ENCODE measurements around the gene IWS1.
"Not testable (repeated sequence)": the region's sequence is repeated elsewhere in the genome, so short reads cannot be mapped to it uniquely, and the experiment has no call there.

The IWS1 gene

GRCh38 chr2:127527001-127527804 is 914 bp upstream of the IWS1 start:
- DNase-seq (ENCODE audit: low read depth) = no peak

GRCh38 chr2:127525691-127526131 is 578 bp downstream of the IWS1 start:
- DNase-seq (ENCODE audit: low read depth) = no peak

- not testable (repeated sequence) for DNase-seq (ENCODE audit: low read depth)
Observed at GRCh38 chr2:127524198-127524834, 2.0 kb downstream of the IWS1 start.

- DNase-seq (ENCODE audit: low read depth) = no peak
Observed at GRCh38 chr2:127523269-127523939, 2.9 kb downstream of the IWS1 start.

DNA sequence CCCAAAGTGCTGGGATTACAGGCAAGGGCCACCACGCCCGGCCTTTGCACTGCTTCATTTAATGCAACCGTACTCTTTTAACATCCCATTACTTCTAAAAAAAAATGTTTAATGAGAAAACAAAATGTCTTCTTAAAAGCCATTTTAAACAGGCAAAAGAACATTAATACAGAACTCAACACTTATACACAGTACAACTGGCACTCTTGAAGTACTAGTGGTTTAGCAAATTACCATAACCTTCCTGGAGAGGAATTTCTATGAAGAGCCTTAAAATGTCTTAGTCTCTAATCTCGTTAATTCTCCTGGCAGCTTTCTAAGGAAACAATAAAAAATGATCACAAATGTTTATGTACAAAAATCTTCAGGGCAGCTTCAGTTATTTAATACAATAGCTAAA is 5.9 kb downstream of the IWS1 start:
- no peak for DNase-seq (ENCODE audit: low read depth)

DNA sequence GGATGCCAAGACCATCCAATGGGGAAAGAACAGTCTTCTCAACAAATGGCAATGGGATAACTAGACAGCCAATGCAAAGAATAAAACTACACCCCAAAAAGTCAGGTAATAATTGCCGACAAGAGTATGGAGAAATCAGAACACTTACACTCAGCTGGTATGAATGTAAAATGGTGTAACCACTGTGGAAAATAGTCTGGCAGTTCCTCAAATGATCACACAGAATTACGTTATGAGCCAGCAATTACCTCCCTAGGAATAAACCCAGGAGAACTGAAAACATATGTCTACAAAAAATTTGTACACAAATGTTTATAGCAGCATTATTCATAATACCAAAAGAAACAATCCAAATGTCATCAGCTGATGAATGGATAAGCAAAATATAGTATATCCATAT is 8.8 kb downstream of the IWS1 start:
- DNase-seq (ENCODE audit: low read depth) = no peak

GRCh38 chr2:127516041-127516762 is 10.1 kb downstream of the IWS1 start:
- no peak for DNase-seq (ENCODE audit: low read depth)

- DNase-seq (ENCODE audit: low read depth) = no peak
Observed at GRCh38 chr2:127515383-127515915, 10.8 kb downstream of the IWS1 start.

DNA sequence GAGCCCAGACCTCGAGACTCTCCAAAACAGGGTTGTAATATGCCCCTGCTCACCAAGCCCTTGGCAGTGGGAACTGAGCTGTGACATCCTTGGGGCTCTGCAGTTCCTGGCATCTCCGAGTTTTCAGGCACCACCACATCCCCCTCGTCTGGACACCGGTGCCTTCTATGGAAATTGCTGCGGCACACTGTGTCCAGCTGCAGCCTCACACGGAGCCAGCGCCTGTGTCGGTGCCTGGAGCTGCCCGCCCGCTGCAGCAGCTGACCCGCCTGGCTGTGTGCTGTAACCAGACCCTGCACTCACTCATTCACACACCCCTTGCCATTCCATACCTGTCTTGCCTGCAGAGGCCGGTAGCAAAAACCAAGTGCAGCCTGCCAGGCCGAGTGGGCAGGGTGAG is 11.8 kb downstream of the IWS1 start:
- no peak for DNase-seq (ENCODE audit: low read depth)

DNA sequence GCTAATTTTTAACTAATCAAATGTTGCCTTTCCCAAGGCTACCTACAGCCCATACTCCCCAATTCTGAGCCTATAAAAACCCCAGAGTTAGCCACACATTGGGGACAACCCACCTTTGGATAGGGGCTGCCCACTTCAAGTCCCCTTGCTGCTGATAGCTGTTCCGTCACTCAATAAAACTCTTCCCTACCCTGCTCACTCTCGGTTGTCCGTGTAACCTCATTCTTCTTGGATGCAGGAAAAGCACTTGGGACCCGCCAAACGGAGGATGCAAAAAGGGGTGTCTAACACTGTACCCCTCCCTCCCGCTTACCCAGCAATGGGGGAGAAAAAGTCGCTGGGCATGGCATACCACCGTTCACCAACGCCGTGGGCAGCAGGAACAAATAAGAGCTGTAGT is 12.2 kb downstream of the IWS1 start:
- no peak for DNase-seq (ENCODE audit: low read depth)

DNA sequence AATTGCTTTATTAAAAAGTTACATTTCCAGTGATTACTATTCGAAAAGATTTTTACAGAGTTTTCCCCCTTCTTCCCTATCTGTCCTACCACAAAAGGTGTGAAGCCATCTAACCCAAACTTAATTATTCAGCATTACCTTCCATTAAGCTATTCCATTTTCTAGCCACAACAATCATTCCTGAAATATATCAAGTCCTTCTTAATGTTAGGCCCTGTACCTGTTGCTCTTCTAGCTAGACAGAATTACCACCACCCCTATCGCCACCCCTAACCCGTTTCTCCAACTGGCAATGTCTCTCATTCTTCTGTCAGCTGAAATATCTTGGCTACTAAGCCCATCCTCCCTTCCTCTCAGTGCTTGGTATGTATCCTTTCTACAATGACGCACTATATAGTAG is 13.9 kb downstream of the IWS1 start:
- no peak for DNase-seq (ENCODE audit: low read depth)

DNA sequence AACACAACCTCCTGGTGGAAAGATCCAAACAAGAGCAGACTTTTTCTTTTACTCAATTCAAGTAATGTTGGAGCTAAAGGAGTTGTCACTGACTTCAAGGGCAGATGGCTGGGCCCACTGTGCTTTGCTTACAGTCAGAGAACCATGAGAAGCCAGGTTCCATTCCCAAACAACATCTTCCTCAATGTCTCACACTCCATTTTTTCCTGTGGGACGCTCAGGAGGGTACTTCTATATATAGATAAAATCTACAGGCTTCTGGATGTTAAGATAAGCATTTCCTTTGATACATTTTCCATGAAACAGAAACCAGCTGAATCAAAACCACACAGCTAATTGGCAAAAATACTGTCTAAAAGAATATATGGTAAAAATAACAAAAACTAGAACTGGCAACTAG is 14.4 kb downstream of the IWS1 start:
- no peak for DNase-seq (ENCODE audit: low read depth)

- no peak for DNase-seq (ENCODE audit: low read depth)
Observed at GRCh38 chr2:127511090-127511695, 15.1 kb downstream of the IWS1 start.

DNA sequence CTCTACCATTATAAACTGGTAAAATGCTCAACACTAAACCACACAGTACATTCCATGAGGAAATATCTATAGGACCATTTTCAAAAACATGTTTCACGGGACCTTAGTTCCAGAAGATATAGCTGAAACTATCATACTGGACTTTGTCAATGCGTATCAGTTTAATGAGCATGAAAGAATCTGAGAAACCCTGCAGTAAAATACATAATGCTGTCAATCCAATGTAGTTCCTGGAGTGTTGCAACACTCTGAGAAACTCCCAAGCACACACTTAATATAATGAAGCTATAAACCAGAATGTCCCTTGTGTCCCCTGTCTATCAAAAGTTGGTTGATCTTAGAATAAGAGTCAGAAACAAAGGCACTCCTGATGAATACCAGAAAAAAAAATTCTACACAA is 16.2 kb downstream of the IWS1 start:
- no peak for DNase-seq (ENCODE audit: low read depth)

DNA sequence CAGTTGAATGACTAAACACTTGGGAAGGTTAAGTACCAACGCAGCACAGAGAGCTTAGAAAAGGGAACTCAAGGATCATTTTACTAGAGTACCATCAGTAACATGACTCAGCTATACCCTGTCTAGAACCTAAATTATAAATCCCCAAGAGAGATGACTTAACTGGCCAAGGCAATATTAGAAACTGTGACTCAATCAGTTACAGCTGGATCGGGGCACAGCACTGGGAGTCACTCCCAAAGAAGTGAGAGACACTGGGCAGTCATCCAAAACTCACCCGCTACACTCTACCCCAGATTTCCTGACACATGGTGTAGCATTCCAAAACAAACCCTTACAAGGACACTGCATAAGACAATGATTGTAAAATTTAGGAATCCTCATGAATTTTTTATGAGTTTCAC is 17.7 kb downstream of the IWS1 start:
- no peak for DNase-seq (ENCODE audit: low read depth)

GRCh38 chr2:127508023-127508630 is 18.2 kb downstream of the IWS1 start:
- no peak for DNase-seq (ENCODE audit: low read depth)

DNA sequence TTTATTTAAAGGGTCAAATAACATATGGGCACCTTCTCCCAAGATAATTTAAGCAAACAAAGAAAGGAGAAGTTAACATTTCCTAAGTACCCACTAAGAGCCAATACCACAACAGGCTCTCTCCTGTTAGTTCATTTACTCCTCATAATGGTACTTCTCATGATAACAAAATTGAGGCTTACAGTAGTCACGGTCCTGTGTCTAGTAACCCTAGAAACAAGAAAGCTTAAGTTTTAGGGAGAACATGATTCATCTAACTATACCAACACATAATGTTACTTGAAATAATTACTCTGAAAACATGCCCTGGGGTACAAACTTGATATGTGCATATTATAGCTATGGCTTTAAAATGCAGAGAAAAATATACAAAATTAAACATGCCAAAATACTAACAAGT is 19.8 kb downstream of the IWS1 start:
- DNase-seq (ENCODE audit: low read depth) = no peak

GRCh38 chr2:127504552-127505430 is 21.5 kb downstream of the IWS1 start:
- no peak for DNase-seq (ENCODE audit: low read depth)

- no peak for DNase-seq (ENCODE audit: low read depth)
Observed at GRCh38 chr2:127503491-127503890, 22.8 kb downstream of the IWS1 start.

- no peak for DNase-seq (ENCODE audit: low read depth)
Observed at GRCh38 chr2:127498386-127498785, 27.9 kb downstream of the IWS1 start.
